A673 (cell line): ENCODE data around the gene DPP10. TPM values are rescaled to one million over a fixed set of nuclear protein-coding genes. Genes with fewer than 3 reads are reported as not detected.
"Not testable (repeated sequence)": the region's sequence is repeated elsewhere in the genome, so short reads cannot be mapped to it uniquely, and the experiment has no call there.

Experiments
- BruUV-seq: library from RNA; stranded (reverse); fragments of 400-500 nt; replicated peaks from 2 replicates; lab custom pipeline; 2021; lab: Mats Ljungman, UMichigan
- CTCF ChIA-PET: fragments of 300-600 bp; sonication (Branson Sonifier 250); formaldehyde crosslinking; loops from one replicate; lab custom pipeline; 2022; ENCODE audit warnings: antibody characterized with exemption; lab: Charles Lee
- POLR2A ChIA-PET: fragments of 300-600 bp; sonication (Branson Sonifier 250); formaldehyde crosslinking; loops from one replicate; lab custom pipeline; 2022; ENCODE audit warnings: antibody characterized with exemption; ENCODE audit not compliant: low non-redundant PET; lab: Charles Lee
- DNase-seq: peaks from one replicate; pipeline ENCODE4 v3.0.0-alpha.2; 2015; ENCODE audit warnings: low spot score
- H3K27ac ChIP-seq: fragments of 200-600 bp; sonication (generic); 2 replicates; pipeline ENCODE4 v1.5.1; 2016; ENCODE audit warnings: mixed run types, low read depth, mild to moderate bottlenecking, mixed read lengths, antibody characterized with exemption, low read length; ENCODE audit not compliant: poor library complexity, severe bottlenecking
- H3K27me3 ChIP-seq: fragments of 200-600 bp; sonication (generic); replicated peaks from 2 replicates; pipeline ENCODE4 v1.6.1; 2017; ENCODE audit warnings: mixed run types, low read depth, mild to moderate bottlenecking, mixed read lengths, antibody characterized with exemption, low read length; ENCODE audit not compliant: insufficient read depth, poor library complexity
- H3K36me3 ChIP-seq: fragments of 200-600 bp; sonication (generic); 2 replicates; pipeline ENCODE4 v1.6.1; 2016; ENCODE audit warnings: mixed run types, mild to moderate bottlenecking, mixed read lengths, antibody characterized with exemption, low read length; ENCODE audit not compliant: insufficient read depth, poor library complexity, severe bottlenecking
- H3K4me1 ChIP-seq: fragments of 200-600 bp; sonication (generic); 2 replicates; pipeline ENCODE4 v1.6.1; 2017; ENCODE audit warnings: mixed run types, mild to moderate bottlenecking, mixed read lengths, antibody characterized with exemption, low read length; ENCODE audit not compliant: insufficient read depth, poor library complexity, severe bottlenecking
- H3K4me3 ChIP-seq: fragments of 200-600 bp; sonication (generic); 2 replicates; pipeline ENCODE4 v1.5.1; 2016; ENCODE audit warnings: low read depth, mixed run types, mild to moderate bottlenecking, mixed read lengths, low read length; ENCODE audit not compliant: poor library complexity, severe bottlenecking
- H3K9me3 ChIP-seq: fragments of 200-600 bp; sonication (generic); 2 replicates; pipeline ENCODE4 v1.6.1; 2016; ENCODE audit warnings: mixed run types, low read depth, mild to moderate bottlenecking, mixed read lengths, antibody characterized with exemption, low read length; ENCODE audit not compliant: poor library complexity, severe bottlenecking
- EZH2 ChIP-seq: fragments of 200-600 bp; sonication (generic); IDR thresholded peaks from 2 replicates; pipeline ENCODE4 v1.6.1; 2017; ENCODE audit warnings: borderline replicate concordance, low read depth, mild to moderate bottlenecking, mixed read lengths, antibody characterized with exemption, low read length; ENCODE audit not compliant: poor library complexity, severe bottlenecking
- intact Hi-C: fragments of 100-400 bp; cut with micrococcal nuclease; formaldehyde crosslinking; loops from one replicate; pipeline ENCODE4 v1.10.0; 2022; ENCODE audit not compliant: unreplicated experiment
- total RNA-seq: library from RNA; stranded (reverse); gene quantifications from 2 replicates; pipeline ENCODE4 v1.2.3, GENCODE V29; 2021
- TF ChIP-seq, protein P1 (sequence below): fragments of 300-800, 200-600 bp; sonication (generic); conservative IDR thresholded peaks from 2 replicates; pipeline ENCODE4 v1.5.1; 2017; ENCODE audit warnings: low read depth, mild to moderate bottlenecking, antibody characterized with exemption, low read length, moderate library complexity, mixed read lengths

The DPP10 gene
- total RNA-seq, 1 experiment from 2014 or later = not detected

DNA sequence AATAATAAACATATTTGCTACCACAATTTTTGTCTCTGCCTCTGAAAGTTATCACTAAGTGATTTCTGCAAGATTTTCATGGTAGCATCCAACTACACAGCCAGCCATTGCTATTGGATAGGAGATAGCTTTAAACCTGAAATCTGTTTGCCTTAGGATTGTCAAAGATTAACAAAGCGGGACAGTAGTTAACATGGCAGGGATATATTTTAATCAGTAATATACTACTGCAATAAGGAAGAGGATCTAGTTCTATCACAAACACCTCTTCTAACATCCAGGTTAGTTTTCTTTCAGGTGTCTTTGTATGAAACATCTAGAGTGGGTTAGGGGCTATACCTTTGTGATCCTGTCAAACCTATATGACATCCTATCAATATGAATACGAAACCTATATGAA lies 641.3 kb downstream of the DPP10 start:
- CTCF ChIA-PET = no interaction called here
- TF ChIP-seq EZH2 = no peak
- TF ChIP-seq, protein P1, sequence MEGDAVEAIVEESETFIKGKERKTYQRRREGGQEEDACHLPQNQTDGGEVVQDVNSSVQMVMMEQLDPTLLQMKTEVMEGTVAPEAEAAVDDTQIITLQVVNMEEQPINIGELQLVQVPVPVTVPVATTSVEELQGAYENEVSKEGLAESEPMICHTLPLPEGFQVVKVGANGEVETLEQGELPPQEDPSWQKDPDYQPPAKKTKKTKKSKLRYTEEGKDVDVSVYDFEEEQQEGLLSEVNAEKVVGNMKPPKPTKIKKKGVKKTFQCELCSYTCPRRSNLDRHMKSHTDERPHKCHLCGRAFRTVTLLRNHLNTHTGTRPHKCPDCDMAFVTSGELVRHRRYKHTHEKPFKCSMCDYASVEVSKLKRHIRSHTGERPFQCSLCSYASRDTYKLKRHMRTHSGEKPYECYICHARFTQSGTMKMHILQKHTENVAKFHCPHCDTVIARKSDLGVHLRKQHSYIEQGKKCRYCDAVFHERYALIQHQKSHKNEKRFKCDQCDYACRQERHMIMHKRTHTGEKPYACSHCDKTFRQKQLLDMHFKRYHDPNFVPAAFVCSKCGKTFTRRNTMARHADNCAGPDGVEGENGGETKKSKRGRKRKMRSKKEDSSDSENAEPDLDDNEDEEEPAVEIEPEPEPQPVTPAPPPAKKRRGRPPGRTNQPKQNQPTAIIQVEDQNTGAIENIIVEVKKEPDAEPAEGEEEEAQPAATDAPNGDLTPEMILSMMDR = no peak
- Histone ChIP-seq H3K4me3 (no peak overlapping the region), H3K36me3 (no peaks in the 10 kb centered on the region), H3K27ac (no peak overlapping the region), H3K27me3 (no peaks in the 10 kb centered on the region), H3K4me1 (no peaks in the 10 kb centered on the region), H3K9me3 (peaks cover 30% of the 10 kb centered on the region)
- no TSS peak for BruUV-seq
- DNase-seq = no peak
- intact Hi-C loops = no loop called here
- POLR2A ChIA-PET = no interaction called here

DNA sequence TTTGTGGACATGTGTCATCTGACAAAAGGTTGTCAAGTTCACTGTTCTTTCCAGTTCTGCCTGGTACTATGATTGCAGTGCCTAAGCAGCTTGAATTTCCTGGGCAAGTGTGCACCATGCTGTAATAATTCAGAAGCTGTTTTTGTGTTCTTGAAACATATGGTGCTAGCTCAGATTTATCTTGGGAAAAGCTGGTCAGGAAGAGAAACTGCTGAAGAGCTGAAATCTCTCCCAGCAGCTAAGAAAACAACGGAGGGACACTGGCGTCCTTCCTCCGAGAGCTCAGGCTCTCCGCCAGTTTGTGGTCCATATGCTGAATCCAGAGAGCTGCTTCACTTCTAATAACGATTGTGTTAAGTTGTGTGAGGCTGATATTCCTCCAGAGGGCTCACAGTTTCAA lies 642.0 kb downstream of the DPP10 start:
- ChIA-PET CTCF (no interaction called here), POLR2A (no interaction called here)
- Histone ChIP-seq H3K36me3 (no peaks in the 10 kb centered on the region), H3K4me1 (no peaks in the 10 kb centered on the region), H3K27me3 (no peaks in the 10 kb centered on the region), H3K27ac (no peak overlapping the region), H3K9me3 (peaks cover 30% of the 10 kb centered on the region), H3K4me3 (no peak overlapping the region)
- no TSS peak for BruUV-seq
- DNase-seq = no peak
- intact Hi-C loops = no loop called here
- TF ChIP-seq, protein P1 = no peak
- TF ChIP-seq EZH2 = no peak

- H3K27ac ChIP-seq, BruUV-seq, H3K36me3 ChIP-seq, POLR2A ChIA-PET, H3K4me3 ChIP-seq, CTCF ChIA-PET, H3K4me1 ChIP-seq, H3K27me3 ChIP-seq, DNase-seq, intact Hi-C loops: not testable (repeated sequence)
- H3K9me3 ChIP-seq = peaks cover 22% of the 10 kb centered on the region
These were observed 643.7 kb downstream of the DPP10 start for GRCh38 chr2:115086051-115086620.

GRCh38 chr2:115094441-115094840 lies 652.0 kb downstream of the DPP10 start:
- no peak overlapping the region for H3K4me3 ChIP-seq
- DNase-seq = no peak
- TF ChIP-seq EZH2 = no peak
- TF ChIP-seq, protein P1 = no peak
- ChIA-PET CTCF (no interaction called here), POLR2A (no interaction called here)
- peaks cover 7% of the 10 kb centered on the region for H3K9me3 ChIP-seq
- no peaks in the 10 kb centered on the region for H3K4me1 ChIP-seq
- intact Hi-C loops = no loop called here
- H3K27me3 ChIP-seq = no peaks in the 10 kb centered on the region
- no peaks in the 10 kb centered on the region for H3K36me3 ChIP-seq
- H3K27ac ChIP-seq = no peak overlapping the region
- BruUV-seq = no TSS peak
